ENCODE results near the gene HS3ST2.

DNA sequence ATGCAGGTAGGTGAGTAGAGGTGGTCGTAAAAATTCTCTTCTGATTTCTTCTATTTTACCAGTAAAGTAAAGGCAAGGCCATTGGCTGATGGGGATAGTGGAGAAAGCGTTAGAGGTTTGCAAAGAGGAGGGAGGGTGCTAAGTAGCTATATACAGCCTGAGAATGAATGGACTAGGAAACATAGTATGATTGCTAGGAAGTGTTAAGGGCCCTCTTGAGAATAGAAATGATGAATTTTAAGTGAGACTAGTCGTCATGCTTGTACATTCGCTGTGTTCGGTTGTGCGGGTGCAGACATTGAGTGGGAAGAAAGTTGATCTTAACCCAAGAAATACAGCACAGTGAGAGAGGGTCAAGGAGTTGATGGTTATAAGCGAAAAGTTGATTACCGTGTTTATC, 7.2 kb upstream of the HS3ST2 start:
- TF ChIP-seq CTCF (IDR thresholded peaks at IDR 0.05) (no peak), CEBPB (IDR thresholded peaks at IDR 0.05) (no peak), MAZ (IDR thresholded peaks at IDR 0.05; ENCODE audit: borderline replicate concordance, low read depth, low read length) (no peak), POLR2AphosphoS2 (conservative IDR thresholded peaks at IDR 0.05; ENCODE audit: low read length) (no peak), POLR2A (IDR thresholded peaks at IDR 0.05; ENCODE audit: low read length) (no peak), BHLHE40 (IDR thresholded peaks at IDR 0.05; ENCODE audit: low read depth, low read length) (no peak)
- TF ChIP-seq, protein P1, sequence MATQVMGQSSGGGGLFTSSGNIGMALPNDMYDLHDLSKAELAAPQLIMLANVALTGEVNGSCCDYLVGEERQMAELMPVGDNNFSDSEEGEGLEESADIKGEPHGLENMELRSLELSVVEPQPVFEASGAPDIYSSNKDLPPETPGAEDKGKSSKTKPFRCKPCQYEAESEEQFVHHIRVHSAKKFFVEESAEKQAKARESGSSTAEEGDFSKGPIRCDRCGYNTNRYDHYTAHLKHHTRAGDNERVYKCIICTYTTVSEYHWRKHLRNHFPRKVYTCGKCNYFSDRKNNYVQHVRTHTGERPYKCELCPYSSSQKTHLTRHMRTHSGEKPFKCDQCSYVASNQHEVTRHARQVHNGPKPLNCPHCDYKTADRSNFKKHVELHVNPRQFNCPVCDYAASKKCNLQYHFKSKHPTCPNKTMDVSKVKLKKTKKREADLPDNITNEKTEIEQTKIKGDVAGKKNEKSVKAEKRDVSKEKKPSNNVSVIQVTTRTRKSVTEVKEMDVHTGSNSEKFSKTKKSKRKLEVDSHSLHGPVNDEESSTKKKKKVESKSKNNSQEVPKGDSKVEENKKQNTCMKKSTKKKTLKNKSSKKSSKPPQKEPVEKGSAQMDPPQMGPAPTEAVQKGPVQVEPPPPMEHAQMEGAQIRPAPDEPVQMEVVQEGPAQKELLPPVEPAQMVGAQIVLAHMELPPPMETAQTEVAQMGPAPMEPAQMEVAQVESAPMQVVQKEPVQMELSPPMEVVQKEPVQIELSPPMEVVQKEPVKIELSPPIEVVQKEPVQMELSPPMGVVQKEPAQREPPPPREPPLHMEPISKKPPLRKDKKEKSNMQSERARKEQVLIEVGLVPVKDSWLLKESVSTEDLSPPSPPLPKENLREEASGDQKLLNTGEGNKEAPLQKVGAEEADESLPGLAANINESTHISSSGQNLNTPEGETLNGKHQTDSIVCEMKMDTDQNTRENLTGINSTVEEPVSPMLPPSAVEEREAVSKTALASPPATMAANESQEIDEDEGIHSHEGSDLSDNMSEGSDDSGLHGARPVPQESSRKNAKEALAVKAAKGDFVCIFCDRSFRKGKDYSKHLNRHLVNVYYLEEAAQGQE (IDR thresholded peaks at IDR 0.05) = no peak

Data from A549 (cell line).